T1000 (cell line): Measurements from ENCODE around the gene RECQL5.
"Not testable (repeated sequence)": the region's sequence is repeated elsewhere in the genome, so short reads cannot be mapped to it uniquely, and the experiment has no call there.

ENCODE experiments used
- DNase-seq: peaks from one replicate; lab custom pipeline; 2025; ENCODE audit warnings: mixed read lengths; lab: John Stamatoyannopoulos, UW

The RECQL5 gene

GRCh38 chr17:75647921-75648320, 19.0 kb downstream of the RECQL5 start:
- no peak for DNase-seq

DNA sequence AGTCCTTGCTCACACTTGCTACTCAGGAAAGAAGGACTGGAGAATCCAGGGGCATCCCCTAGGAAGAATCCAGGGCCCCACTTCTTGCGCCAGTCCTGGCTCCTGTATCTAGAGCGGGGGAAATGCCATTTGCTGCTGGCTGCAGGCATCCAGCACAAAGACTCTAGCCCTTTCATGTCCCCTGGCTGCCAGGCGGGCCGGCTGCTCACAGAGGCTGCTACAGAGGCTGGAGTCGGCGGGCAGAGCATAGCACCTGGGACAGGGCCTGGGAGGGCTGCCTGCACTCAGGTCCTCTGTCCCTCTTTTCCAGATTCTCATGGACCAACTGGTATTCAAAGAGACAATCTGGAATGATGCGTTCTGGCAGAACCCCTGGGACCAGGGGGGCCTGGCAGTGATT, 19.9 kb downstream of the RECQL5 start:
- DNase-seq, result no peak

DNA sequence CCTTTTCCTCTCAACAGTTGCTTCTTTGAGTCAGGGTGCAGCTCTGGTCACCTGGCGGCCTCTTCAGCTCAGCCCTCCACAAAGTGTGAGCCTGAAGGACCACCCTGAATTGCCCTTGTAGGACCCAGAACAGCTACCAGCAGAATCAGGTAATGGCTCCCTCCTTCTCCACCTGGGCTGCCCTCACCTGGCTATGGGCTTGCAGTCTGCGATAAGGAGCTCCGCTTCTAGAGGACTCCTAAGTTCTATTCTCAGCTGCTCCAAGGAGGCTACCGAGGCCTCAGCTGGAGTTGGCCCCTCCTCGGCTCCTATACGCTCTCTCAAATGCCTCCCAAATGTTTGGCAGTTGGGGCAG, 20.3 kb downstream of the RECQL5 start:
- DNase-seq, result no peak

- DNase-seq, result no peak
Observed at GRCh38 chr17:75645889-75646637, 20.9 kb downstream of the RECQL5 start.

GRCh38 chr17:75645501-75645888, 21.5 kb downstream of the RECQL5 start:
- DNase-seq, result no peak

DNA sequence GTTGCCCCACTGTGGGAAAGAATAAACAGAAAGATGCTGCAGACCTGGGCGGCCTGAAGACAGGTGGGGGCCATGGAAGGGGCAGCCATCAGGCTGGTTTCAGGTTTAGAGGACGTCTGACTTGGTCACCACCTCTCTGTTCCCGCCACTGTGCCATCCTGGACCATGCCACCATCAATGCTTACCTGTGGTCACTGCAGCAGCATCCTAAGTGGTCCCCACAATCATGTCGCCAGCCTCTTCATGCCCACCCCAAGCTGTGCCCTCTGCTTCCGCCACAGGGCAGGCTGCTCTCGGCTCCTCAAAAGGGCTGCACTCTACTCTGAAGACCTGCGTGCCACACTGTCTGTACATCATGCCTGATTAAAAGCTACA, 23.3 kb downstream of the RECQL5 start:
- DNase-seq, result no peak

GRCh38 chr17:75642784-75643642, 23.9 kb downstream of the RECQL5 start:
- no peak for DNase-seq

- no peak for DNase-seq
Observed at GRCh38 chr17:75642182-75642783, 24.7 kb downstream of the RECQL5 start.

DNA sequence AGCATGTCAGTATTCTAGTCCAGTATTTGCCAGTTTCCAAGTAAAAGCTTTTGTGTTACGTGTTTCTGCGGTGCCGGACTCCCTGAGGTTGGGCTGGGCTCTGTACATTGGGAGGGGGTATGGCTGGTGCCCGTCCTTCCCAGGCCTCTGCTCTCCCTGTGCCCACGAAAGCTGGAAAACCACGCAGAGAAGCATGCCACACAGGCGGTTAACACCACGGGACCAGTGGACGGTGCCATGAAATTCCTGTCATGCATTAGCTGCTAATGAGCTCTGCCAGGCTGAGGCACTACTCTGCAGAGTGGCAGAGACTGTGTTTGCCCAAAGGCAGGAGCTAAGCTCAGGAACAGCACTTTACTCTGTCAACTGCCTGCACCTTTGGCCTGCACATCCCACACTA, 25.6 kb downstream of the RECQL5 start:
- DNase-seq, result no peak

GRCh38 chr17:75640556-75641119, 26.3 kb downstream of the RECQL5 start:
- no peak for DNase-seq

- no peak for DNase-seq
Observed at GRCh38 chr17:75639771-75640555, 27.0 kb downstream of the RECQL5 start.

GRCh38 chr17:75639327-75639726, 27.6 kb downstream of the RECQL5 start:
- DNase-seq, result no peak

DNA sequence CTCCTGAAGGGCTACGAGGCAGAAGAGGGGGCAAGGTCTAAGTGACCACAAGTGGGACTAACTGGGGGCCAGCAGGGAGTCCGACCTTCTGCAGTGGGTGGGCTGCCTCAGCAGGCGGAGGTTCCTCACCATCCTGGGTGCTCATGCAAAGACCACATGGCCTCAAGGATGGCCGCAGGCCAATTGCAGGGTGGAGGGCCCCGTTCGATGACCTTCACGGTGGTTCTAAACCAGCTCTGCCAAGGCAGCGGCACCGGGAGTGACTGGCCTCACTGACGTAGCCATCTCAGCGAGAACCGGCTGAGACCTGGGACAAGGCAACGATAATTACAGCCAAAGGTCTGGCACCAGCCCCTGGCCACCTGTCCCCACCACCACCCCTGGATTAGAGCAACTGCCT, 28.1 kb downstream of the RECQL5 start:
- no peak for DNase-seq

GRCh38 chr17:75638039-75638438, 28.9 kb downstream of the RECQL5 start:
- DNase-seq, result not testable (repeated sequence)

DNA sequence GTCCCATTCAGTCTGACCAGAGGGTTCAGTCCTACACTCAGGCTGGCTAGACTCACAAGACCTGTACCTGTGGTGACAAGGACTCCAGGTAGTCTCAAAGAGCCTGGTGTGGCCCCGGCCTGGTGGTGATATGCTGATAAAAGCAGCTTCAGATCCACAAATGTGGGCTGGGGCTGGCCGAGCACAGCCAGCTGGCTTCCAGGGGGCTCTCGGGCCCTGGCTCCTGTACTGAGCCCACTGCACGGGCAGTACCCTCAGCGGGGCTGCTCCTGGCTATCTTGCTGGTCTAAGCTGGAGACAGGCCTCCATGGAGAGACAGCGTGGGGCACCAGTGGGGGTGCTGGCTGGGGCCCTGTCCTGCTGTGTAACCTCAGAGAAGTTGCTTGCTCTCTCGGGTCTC, 29.4 kb downstream of the RECQL5 start:
- no peak for DNase-seq

DNA sequence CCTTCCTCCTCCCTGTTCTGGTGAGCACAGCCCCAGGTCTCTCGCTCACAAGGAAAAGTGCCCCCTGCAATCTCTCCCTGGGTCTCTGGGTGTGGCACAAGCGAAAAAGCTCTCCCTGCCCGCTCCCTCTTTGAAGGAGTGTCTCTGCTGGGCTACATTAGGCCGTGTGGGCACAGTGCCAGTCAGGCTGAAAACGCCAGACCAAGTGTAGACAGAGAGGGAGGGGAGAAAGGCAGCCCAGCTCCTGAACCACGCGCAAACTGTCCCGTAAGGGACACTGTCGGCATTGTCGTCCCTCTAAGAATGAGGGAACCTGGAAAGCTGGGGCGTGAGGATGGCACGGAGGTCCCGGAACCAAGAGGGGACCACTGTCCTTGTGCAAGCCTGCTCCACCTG, 29.8 kb downstream of the RECQL5 start:
- DNase-seq, result no peak

- no peak for DNase-seq
Observed at GRCh38 chr17:75636381-75637142, 30.4 kb downstream of the RECQL5 start.

- DNase-seq, result no peak
Observed at GRCh38 chr17:75635610-75636202, 31.2 kb downstream of the RECQL5 start.

DNA sequence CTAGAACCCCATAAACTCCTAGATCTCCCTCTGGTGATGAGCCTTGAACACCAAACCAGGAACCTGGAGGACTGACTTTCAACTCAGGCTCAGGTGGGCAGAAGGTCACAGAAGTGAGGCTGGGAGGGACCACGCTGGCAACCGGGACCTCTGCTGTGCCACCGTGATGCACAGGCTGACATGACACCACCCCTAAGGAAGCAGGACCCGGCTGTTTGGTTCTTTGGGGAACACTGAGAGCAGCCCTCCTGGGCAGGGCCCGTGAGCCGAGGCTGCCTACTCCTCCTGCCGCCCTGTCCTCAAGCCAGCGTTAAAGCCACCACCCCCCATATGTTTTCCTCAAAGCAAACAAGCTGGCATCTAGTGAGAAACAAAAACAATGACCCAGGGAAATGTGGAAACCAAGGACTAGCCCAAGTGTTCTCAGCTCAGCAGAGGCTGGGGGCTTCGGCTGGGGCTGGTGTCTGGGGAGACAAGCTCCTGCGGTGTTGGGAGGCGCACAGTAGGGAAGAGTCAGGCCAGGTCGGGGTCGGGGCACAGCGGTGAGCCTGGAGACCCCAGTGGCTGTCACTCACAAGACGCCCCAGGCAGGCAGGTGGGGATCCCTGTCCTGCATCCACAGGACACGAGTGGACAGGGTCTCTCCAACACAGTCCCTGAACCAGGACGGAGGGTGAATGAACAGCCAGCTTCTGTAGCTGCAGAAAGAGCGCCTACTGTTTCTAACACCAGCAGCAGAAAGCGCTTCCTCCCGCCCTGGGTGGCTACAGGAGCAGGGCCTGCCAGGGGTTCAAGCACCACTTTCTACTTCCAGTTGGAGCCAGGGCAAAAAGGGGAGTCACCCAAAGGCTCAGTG, 32.0 kb downstream of the RECQL5 start:
- DNase-seq, result no peak

DNA sequence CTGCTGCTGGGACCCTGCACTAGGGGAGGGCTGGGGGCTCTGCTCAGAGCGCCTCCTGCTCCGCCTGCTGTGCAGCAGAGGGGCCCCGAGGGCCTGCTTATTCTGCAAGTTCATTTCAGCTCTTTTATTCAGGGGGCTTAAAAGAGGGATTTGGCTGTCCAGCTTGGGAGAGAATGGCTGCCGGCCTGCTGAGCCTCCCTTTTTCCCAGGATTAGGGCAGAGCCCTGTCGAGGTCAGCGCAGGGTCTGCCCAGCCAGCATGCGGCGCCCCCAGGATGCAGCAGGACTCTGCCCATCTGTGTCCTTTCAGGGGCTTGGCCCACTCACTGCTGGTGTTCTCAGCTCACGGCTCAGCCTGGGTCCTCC, 32.6 kb downstream of the RECQL5 start:
- DNase-seq, result no peak
